Adrenal gland (tissue), 12 donors: Measurements from ENCODE around the gene ASTN1. TPM values are rescaled to one million over a fixed set of nuclear protein-coding genes. Genes with fewer than 3 reads are reported as not detected.
A peak's percentile ranks its signal among the peaks of the same experiment; 100 is the strongest.

Source experiments
- DNase-seq, 7 donors: peaks; one replicate each; pipeline ENCODE4 v3.0.0-alpha.2; 2019 to 2020
- H3K27ac ChIP-seq, 5 donors: fragments of 200-600 bp; sonication (generic) in 4 of 5; 1 replicate in 3 of 5; 2 replicates in 2 of 5; pipeline versions ENCODE4 v1.5.1 to v1.8.0; 2016 to 2020; ENCODE audit warnings: mild to moderate bottlenecking in 1 of 5
- H3K27me3 ChIP-seq: fragments of 200-600 bp; 2 replicates; pipeline ENCODE4 v1.8.0; 2021
- H3K36me3 ChIP-seq, 2 donors: fragments of 200-600 bp; replicated peaks in 1 of 2; 1 replicate in 1 of 2; 2 replicates in 1 of 2; pipeline versions ENCODE4 v1.5.1 to v1.8.0; 2018 to 2022
- H3K4me1 ChIP-seq, 2 donors: fragments of 200-600 bp; replicated peaks in 1 of 2; 1 replicate in 1 of 2; 2 replicates in 1 of 2; pipeline versions ENCODE4 v1.5.1 to v1.8.0; 2018 to 2021
- H3K4me3 ChIP-seq, 4 donors: fragments of 200-600 bp; sonication (generic) in 3 of 4; one replicate each; pipeline ENCODE4 v1.5.1; 2016 to 2018
- H3K9me3 ChIP-seq, 3 donors: fragments of 200-600 bp; sonication (generic) in 1 of 3; replicated peaks in 1 of 3; 1 replicate in 2 of 3; 2 replicates in 1 of 3; pipeline versions ENCODE4 v1.5.1 to v1.8.0; 2016 to 2021
- CTCF ChIP-seq, 6 experiments: fragments of 450-650 bp in 4 of 6; fragments of 200-600 bp in 2 of 6; sonication (generic) in 1 of 6; IDR thresholded peaks; 1 replicate in 5 of 6; 2 replicates in 1 of 6; pipeline versions ENCODE4 v1.5.1 to v1.8.0; 2016 to 2021; ENCODE audit warnings: antibody characterized with exemption in 6 of 6, mild to moderate bottlenecking in 2 of 6, moderate library complexity in 1 of 6
- POLR2A ChIP-seq, 2 donors: fragments of 450-650 bp; IDR thresholded peaks; one replicate each; pipeline ENCODE4 v1.6.1; 2017; ENCODE audit warnings: antibody characterized with exemption in 2 of 2, mild to moderate bottlenecking in 2 of 2, moderate library complexity in 1 of 2
- WGBS, 4 donors: extraction: QIAGEN DNeasy Blood & Tissue Kit in 2 of 4; methylation state at CpG; one replicate each; pipeline versions ENCODE4 v1.1.5 to v1.1.7; 2013 to 2017; 5-methylcytosine and 5-hydroxymethylcytosine counted together
- intact Hi-C, 2 donors: fragments of 100-400 bp; cut with DNase I; formaldehyde crosslinking; loops; one replicate each; pipeline versions ENCODE4 v1.14.1 to v1.15.0; 2022 to 2023
- polyA plus RNA-seq, 3 donors: library from polyadenylated mRNA; stranded (reverse); fragments of 200-250 nt in 2 of 3; fragments of 350-450 nt in 1 of 3; fragmentation: Illumina TruSeq in 1 of 3; extraction: RNeasy Lipid Tissue Mini Kit (QIAGEN cat#74804) in 1 of 3; gene quantifications; one replicate each; pipeline ENCODE4 v1.2.3, GENCODE V29; 2013 to 2014
- total RNA-seq, 9 donors: library from RNA; depleted of rRNA in 4 of 9; stranded (reverse); fragments of >200 nt in 4 of 9; fragments of 120-200 nt in 1 of 9; fragmentation: NEBNext Ultra II Directional in 1 of 9; extraction: Animal tissue kit (Norgen Biotek cat#: 25700) in 1 of 9; gene quantifications; one replicate each; pipeline versions ENCODE4 v1.1.0 to v1.2.4, GENCODE V29; 2013 to 2023
- donor health status: healthy with polysubstance abuse.
- donor health status: Bipolar disorder and iron deficiency.
- donor health status: DM: yes; HTN: yes; CAD: no.
- donor health status: DM: no; HTN: no; CAD: no.
- donor health status: DM: no; HTN: no; CAD: no.
- donor health status: DM: yes; HTN: yes; CAD: no.

The ASTN1 gene
- total and polyA plus RNA-seq, 12 donors = 7.7 to 58.6 (median 40.7) TPM

- intact Hi-C loops = no loop called here
- DNase-seq = no peak
- WGBS, 4 donors = 69 to 81% (median 79%) methylated on average over 3 of the region's 3 CpGs
- H3K36me3 ChIP-seq = no peaks in the 10 kb centered on the region
- H3K9me3 ChIP-seq = no peaks in the 10 kb centered on the region
- no peaks in the 10 kb centered on the region for H3K4me1 ChIP-seq
- TF ChIP-seq POLR2A (IDR thresholded peaks at IDR 0.05) (no peak), CTCF (IDR thresholded peaks at IDR 0.05) (no peak)
- H3K27ac ChIP-seq = no peak overlapping the region
- H3K4me3 ChIP-seq = no peak overlapping the region
- no peaks in the 10 kb centered on the region for H3K27me3 ChIP-seq
Observed at GRCh38 chr1:177020851-177021589, 143.5 kb downstream of the ASTN1 start.

- DNase-seq = no peak
- 86 to 91% (median 89%) methylated on average over 12 of the region's 12 CpGs for WGBS, 4 donors
Observed at GRCh38 chr1:177017287-177017852, 147.1 kb downstream of the ASTN1 start.

GRCh38 chr1:177014325-177014724, 150.2 kb downstream of the ASTN1 start:
- intact Hi-C loops = no loop called here
- Histone ChIP-seq H3K4me3 (no peak overlapping the region), H3K4me1 (peaks cover 10 to 20% of the 10 kb centered on the region in 2 donors), H3K9me3 (no peaks in the 10 kb centered on the region), H3K27ac (no peak overlapping the region), H3K36me3 (no peaks in the 10 kb centered on the region), H3K27me3 (no peaks in the 10 kb centered on the region)
- DNase-seq = no peak
- WGBS, 4 donors = 85 to 88% (median 87%) methylated on average over 3 of the region's 3 CpGs
- TF ChIP-seq POLR2A (IDR thresholded peaks at IDR 0.05) = no peak

More at GRCh38 chr1:177017287-177017852, 147.1 kb downstream of the ASTN1 start:
- TF ChIP-seq CTCF (IDR thresholded peaks at IDR 0.05) (no peak), POLR2A (IDR thresholded peaks at IDR 0.05) (no peak)
- Histone ChIP-seq H3K27me3 (no peaks in the 10 kb centered on the region), H3K4me1 (peaks cover 0 to 15% of the 10 kb centered on the region in 2 donors), H3K9me3 (no peaks in the 10 kb centered on the region), H3K36me3 (no peaks in the 10 kb centered on the region), H3K4me3 (no peak overlapping the region), H3K27ac (no peak overlapping the region)
- intact Hi-C loops = no loop called here

GRCh38 chr1:177012342-177012925, 152.1 kb downstream of the ASTN1 start:
- Histone ChIP-seq H3K36me3 (no peaks in the 10 kb centered on the region), H3K27me3 (no peaks in the 10 kb centered on the region), H3K9me3 (no peaks in the 10 kb centered on the region), H3K4me3 (no peak overlapping the region), H3K4me1 (peaks cover 10 to 20% of the 10 kb centered on the region in 2 donors), H3K27ac (peak overlapping the region in 2 of 5 donors; percentile 54 to 65)
- 51 to 82% (median 75%) methylated on average over 2 of the region's 2 CpGs for WGBS, 4 donors
- intact Hi-C loops = no loop called here
- TF ChIP-seq POLR2A (IDR thresholded peaks at IDR 0.05) = no peak
- no peak for TF ChIP-seq CTCF (IDR thresholded peaks at IDR 0.05)
- no peak for DNase-seq
